GM23338 (cell line): ENCODE measurements around the gene SOSTDC1. TPM values are rescaled to one million over a fixed set of nuclear protein-coding genes. Genes with fewer than 3 reads are reported as not detected.

Experiments used
- ATAC-seq: fragments of 200-7000 bp; cut with Tn5 transposase; 3 replicates; pipeline ENCODE4 v1.9.1; 2020
- DNase-seq: peaks from one replicate; pipeline ENCODE4 v3.0.0-alpha.2; 2015; ENCODE audit warnings: low spot score
- H2AFZ ChIP-seq: fragments of 200-600 bp; sonication (generic); 2 replicates; pipeline ENCODE4 v1.8.0; 2016; ENCODE audit warnings: antibody characterized with exemption, mild to moderate bottlenecking, moderate library complexity
- H3F3A ChIP-seq: fragments of 200-600 bp; sonication (generic); replicated peaks from 2 replicates; pipeline ENCODE4 v1.8.0; 2017; ENCODE audit warnings: antibody characterized with exemption, mixed run types, low read depth
- H3K27ac ChIP-seq: fragments of 200-600 bp; sonication (generic); 2 replicates; pipeline ENCODE4 v1.6.1; 2016; ENCODE audit warnings: low read depth
- H3K27me3 ChIP-seq: fragments of 200-600 bp; sonication (generic); 2 replicates; pipeline ENCODE4 v1.8.0; 2016; ENCODE audit warnings: mild to moderate bottlenecking, mixed run types, moderate library complexity; ENCODE audit not compliant: insufficient read depth
- H3K36me3 ChIP-seq: fragments of 200-600 bp; sonication (generic); 2 replicates; pipeline ENCODE4 v1.8.0; 2016; ENCODE audit warnings: mild to moderate bottlenecking; ENCODE audit not compliant: insufficient read depth
- H3K4me1 ChIP-seq: fragments of 200-600 bp; sonication (generic); 2 replicates; pipeline ENCODE4 v1.8.0; 2016; ENCODE audit warnings: mild to moderate bottlenecking, moderate library complexity; ENCODE audit not compliant: insufficient read depth
- H3K4me2 ChIP-seq: fragments of 200-600 bp; sonication (generic); 2 replicates; pipeline ENCODE4 v1.7.1; 2017; ENCODE audit warnings: mixed run types
- H3K4me3 ChIP-seq: fragments of 200-600 bp; sonication (generic); 2 replicates; pipeline ENCODE4 v1.6.1; 2016; ENCODE audit warnings: mixed run types
- H3K79me2 ChIP-seq: fragments of 200-600 bp; sonication (generic); replicated peaks from 2 replicates; pipeline ENCODE4 v1.8.0; 2017; ENCODE audit warnings: mild to moderate bottlenecking; ENCODE audit not compliant: insufficient read depth
- H3K9me2 ChIP-seq: fragments of 200-600 bp; sonication (generic); 2 replicates; pipeline ENCODE4 v1.8.0; 2017; ENCODE audit not compliant: insufficient read depth
- H4K20me1 ChIP-seq: fragments of 200-600 bp; sonication (generic); replicated peaks from 2 replicates; pipeline ENCODE4 v1.8.0; 2017; ENCODE audit warnings: mild to moderate bottlenecking; ENCODE audit not compliant: insufficient read depth
- H3K27ac Mint-ChIP-seq: 2 replicates; pipeline ENCODE4 v1.8.0; 2020; ENCODE audit warnings: inconsistent platforms, mild to moderate bottlenecking, moderate library complexity, mixed read lengths
- H3K27me3 Mint-ChIP-seq: 3 replicates; pipeline ENCODE4 v1.8.0; 2022; ENCODE audit warnings: low read depth, mild to moderate bottlenecking, moderate library complexity, mixed read lengths, inconsistent platforms; ENCODE audit not compliant: insufficient read depth, poor library complexity
- H3K36me3 Mint-ChIP-seq: 3 replicates; pipeline ENCODE4 v1.8.0; 2021; ENCODE audit warnings: low read depth, mild to moderate bottlenecking, inconsistent platforms, moderate library complexity, mixed read lengths
- H3K4me1 Mint-ChIP-seq: 3 replicates; pipeline ENCODE4 v1.8.0; 2020; ENCODE audit warnings: mild to moderate bottlenecking, inconsistent platforms, mixed read lengths
- H3K4me3 Mint-ChIP-seq: 3 replicates; pipeline ENCODE4 v1.8.0; 2021; ENCODE audit warnings: moderate library complexity, mild to moderate bottlenecking, inconsistent platforms, mixed read lengths
- H3K9me3 Mint-ChIP-seq: 3 replicates; pipeline ENCODE4 v1.8.0; 2020; ENCODE audit warnings: moderate library complexity, mild to moderate bottlenecking, inconsistent platforms, mixed read lengths
- CREB1 ChIP-seq: fragments of 250-450 bp; sonication (Bioruptor Pico); IDR thresholded peaks from 2 replicates; pipeline ENCODE4 v1.5.0; 2020; ENCODE audit warnings: low read depth, mild to moderate bottlenecking, moderate library complexity
- CTCF ChIP-seq, 2 experiments: fragments of 200-600 bp in 1 of 2; sonication (generic) in 1 of 2; conservative IDR thresholded peaks; 2 replicates each; pipeline versions ENCODE4 v1.5.1 to v1.6.1; 2016 to 2017; ENCODE audit warnings: antibody characterized with exemption in 2 of 2, low read depth in 2 of 2, mild to moderate bottlenecking in 2 of 2, moderate library complexity in 1 of 2
- ETS1 ChIP-seq: IDR thresholded peaks from 2 replicates; pipeline ENCODE4 v1.6.1; 2016; ENCODE audit warnings: antibody characterized with exemption
- EZH2 ChIP-seq: fragments of 200-600 bp; sonication (generic); IDR thresholded peaks from one replicate; pipeline ENCODE4 v1.8.0; 2017; ENCODE audit warnings: antibody characterized with exemption, mild to moderate bottlenecking, low read depth; ENCODE audit not compliant: unreplicated experiment
- JUNB ChIP-seq: IDR thresholded peaks from one replicate; pipeline ENCODE4 v1.6.1; 2016; ENCODE audit warnings: antibody characterized with exemption; ENCODE audit not compliant: unreplicated experiment
- NANOG ChIP-seq: IDR thresholded peaks from 2 replicates; pipeline ENCODE4 v1.6.1; 2016; ENCODE audit warnings: antibody characterized with exemption, borderline replicate concordance
- POLR2AphosphoS5 ChIP-seq: IDR thresholded peaks from 2 replicates; pipeline ENCODE4 v1.6.1; 2016; ENCODE audit warnings: antibody characterized with exemption, low read depth
- STAT1 ChIP-seq: IDR thresholded peaks from one replicate; pipeline ENCODE4 v1.6.1; 2016; ENCODE audit warnings: antibody characterized with exemption; ENCODE audit not compliant: unreplicated experiment
- ZNF114 ChIP-seq: fragments of 250-450 bp; sonication (Bioruptor Pico); IDR thresholded peaks from 2 replicates; pipeline ENCODE4 v1.5.0; 2020; ENCODE audit warnings: mild to moderate bottlenecking, moderate library complexity
- ZNF331 ChIP-seq: fragments of 250-450 bp; sonication (Bioruptor Pico); IDR thresholded peaks from 2 replicates; pipeline ENCODE4 v1.5.0; 2020; ENCODE audit warnings: low read depth, mild to moderate bottlenecking, moderate library complexity
- ZNF462 ChIP-seq: fragments of 250-450 bp; sonication (Bioruptor Pico); IDR thresholded peaks from 2 replicates; pipeline ENCODE4 v1.5.0; 2020; ENCODE audit warnings: mild to moderate bottlenecking, moderate library complexity
- polyA plus RNA-seq: library from polyadenylated mRNA; unstranded; fragments of >200 nt; fragmentation: Nextera tagmentation; extraction: Ambion mirVana; gene quantifications from 2 replicates; pipeline ENCODE4 v1.2.1, GENCODE V29; 2016
- total RNA-seq: library from RNA; depleted of rRNA; stranded (reverse); fragments of >200 nt; shearing (Covaris generic); gene quantifications from 2 replicates; pipeline ENCODE4 v1.2.3, GENCODE V29; 2014

SOSTDC1 gene
- total and polyA plus RNA-seq, 2 experiments from 2014 or later, result 0.76 to 1.0 TPM

DNA sequence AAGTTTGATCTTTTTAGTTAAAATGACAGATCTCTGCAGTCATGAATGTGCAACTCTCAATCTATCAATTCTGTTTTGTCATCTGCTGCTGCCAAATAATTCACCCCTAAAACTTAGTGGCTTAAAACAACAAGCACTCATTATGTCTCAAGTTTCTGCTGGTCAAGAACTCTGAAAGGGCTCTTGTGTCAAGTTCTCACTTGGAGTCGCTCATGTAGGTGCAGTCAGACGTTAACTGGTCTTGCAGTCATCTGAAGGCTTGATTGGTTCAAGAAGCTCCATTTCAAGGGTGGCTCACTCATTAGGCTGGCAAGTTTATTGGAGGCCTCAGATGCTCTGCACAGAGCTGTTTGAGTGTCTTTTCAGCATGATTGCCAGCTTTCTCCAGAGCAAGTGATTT lies 32.6 kb upstream of the SOSTDC1 start (continued):
- no peak for TF ChIP-seq ZNF462 (CRISPR knock-in tag)
- TF ChIP-seq ZNF114 (CRISPR knock-in tag), result no peak
- no peak for TF ChIP-seq POLR2AphosphoS5
- TF ChIP-seq EZH2, result no peak
- TF ChIP-seq STAT1, result no peak
- no peak for TF ChIP-seq CREB1 (CRISPR knock-in tag)
- TF ChIP-seq NANOG, result no peak

DNA sequence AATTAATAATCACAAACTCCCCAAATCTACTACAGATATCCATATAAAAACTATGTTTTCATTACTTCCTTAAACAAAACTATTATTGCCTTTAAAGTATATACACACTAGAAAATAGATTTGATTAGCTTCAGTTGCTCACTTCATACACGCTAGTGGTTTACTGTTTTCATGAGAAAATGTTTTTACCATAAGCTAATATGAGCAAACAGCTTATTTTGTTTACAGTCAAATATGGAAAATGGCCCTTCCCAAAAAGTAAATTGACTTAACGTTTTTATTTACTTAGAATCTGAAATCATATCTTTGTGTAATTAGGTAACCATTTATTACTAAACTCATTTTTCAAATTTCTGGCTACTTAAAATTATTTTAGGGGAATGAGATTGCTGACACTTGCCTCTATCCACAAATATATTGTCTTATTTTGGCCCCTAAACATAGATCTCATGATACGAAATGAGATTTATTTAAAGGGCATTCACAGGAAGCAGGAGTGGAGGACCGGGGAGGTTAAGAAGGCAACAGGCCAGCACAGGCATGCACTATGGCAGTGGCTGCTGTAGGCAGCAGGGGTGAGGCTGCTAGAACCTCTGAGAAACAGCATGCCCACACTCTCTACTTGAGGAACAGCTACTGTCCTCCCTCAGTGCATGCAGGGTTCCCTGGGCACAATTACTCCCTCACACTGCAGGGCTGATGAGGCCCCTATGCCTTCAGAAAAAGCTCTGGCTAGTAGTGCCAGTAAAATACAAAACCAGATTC lies 29.6 kb upstream of the SOSTDC1 start:
- Mint-ChIP-seq H3K4me3 (no peak overlapping the region), H3K4me1 (no peaks in the 10 kb centered on the region), H3K27ac (no peak overlapping the region), H3K9me3 (no peaks in the 10 kb centered on the region), H3K27me3 (no peaks in the 10 kb centered on the region), H3K36me3 (no peaks in the 10 kb centered on the region)
- ATAC-seq, result no peak; the same call in 2 of the 3 replicates
- Histone ChIP-seq H3K4me1 (no peaks in the 10 kb centered on the region), H3K36me3 (no peaks in the 10 kb centered on the region), H3K4me2 (no peak overlapping the region), H3K27me3 (no peaks in the 10 kb centered on the region), H3K79me2 (no peaks in the 10 kb centered on the region), H3F3A (no peaks in the 10 kb centered on the region), H2AFZ (no peak overlapping the region), H4K20me1 (no peaks in the 10 kb centered on the region), H3K9me2 (no peaks in the 10 kb centered on the region), H3K4me3 (no peak overlapping the region), H3K27ac (no peak overlapping the region)
- TF ChIP-seq NANOG (no peak), ZNF114 (CRISPR knock-in tag) (no peak), STAT1 (no peak), ZNF331 (CRISPR knock-in tag) (no peak), EZH2 (no peak), ETS1 (no peak), JUNB (no peak), CREB1 (CRISPR knock-in tag) (no peak), CTCF (conservative IDR thresholded peaks at IDR 0.05; ENCODE audit: low read depth in 2 of 2) (no peak)
- DNase-seq, result no peak
